Activated T-cell treated with anti-CD3 and anti-CD28 coated beads, Interleukin-2, amount 50 U/mL, for 24 hours (primary cell): Measurements from ENCODE around the gene CENPP.
"Not testable (repeated sequence)": the region's sequence is repeated elsewhere in the genome, so short reads cannot be mapped to it uniquely, and the experiment has no call there.

Experiments used
- DNase-seq: peaks from one replicate; pipeline ENCODE4 v3.0.0-alpha.2; 2020
- H3K27ac Mint-ChIP-seq: 2 replicates; pipeline ENCODE4 v1.8.0; 2020; ENCODE audit warnings: mild to moderate bottlenecking, mixed read lengths
- H3K27me3 Mint-ChIP-seq: 2 replicates; pipeline ENCODE4 v1.8.0; 2020; ENCODE audit warnings: mixed read lengths
- H3K36me3 Mint-ChIP-seq: 2 replicates; pipeline ENCODE4 v1.8.0; 2020; ENCODE audit warnings: low read depth, mixed read lengths
- H3K4me1 Mint-ChIP-seq: 2 replicates; pipeline ENCODE4 v1.8.0; 2020; ENCODE audit warnings: low read depth, mixed read lengths
- H3K4me3 Mint-ChIP-seq: 2 replicates; pipeline ENCODE4 v1.8.0; 2020; ENCODE audit warnings: mild to moderate bottlenecking, moderate library complexity, mixed read lengths
- H3K9me3 Mint-ChIP-seq: 2 replicates; pipeline ENCODE4 v1.8.0; 2020; ENCODE audit warnings: mixed read lengths

The CENPP gene

DNA sequence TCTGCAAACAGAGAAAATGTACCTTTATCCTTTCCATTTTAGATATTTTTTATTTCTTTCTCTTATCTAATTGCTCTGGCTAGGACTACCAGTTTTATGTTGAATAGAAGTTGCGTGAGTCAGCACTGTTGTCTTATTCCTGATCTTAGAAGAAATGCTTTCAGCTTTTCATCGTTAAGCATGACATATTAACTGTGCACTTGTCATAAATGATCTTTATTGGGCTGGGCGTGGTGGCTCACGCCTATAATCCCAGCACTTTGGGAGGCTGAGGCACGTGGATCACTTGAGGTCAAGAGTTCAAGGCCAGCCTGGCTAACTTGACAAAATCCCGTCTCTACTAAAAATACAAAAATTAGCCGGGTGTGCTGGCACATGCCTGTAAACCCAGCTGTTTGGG, 218.2 kb downstream of the CENPP start:
- peaks cover 8% of the 10 kb centered on the region for H3K36me3 Mint-ChIP-seq

DNA sequence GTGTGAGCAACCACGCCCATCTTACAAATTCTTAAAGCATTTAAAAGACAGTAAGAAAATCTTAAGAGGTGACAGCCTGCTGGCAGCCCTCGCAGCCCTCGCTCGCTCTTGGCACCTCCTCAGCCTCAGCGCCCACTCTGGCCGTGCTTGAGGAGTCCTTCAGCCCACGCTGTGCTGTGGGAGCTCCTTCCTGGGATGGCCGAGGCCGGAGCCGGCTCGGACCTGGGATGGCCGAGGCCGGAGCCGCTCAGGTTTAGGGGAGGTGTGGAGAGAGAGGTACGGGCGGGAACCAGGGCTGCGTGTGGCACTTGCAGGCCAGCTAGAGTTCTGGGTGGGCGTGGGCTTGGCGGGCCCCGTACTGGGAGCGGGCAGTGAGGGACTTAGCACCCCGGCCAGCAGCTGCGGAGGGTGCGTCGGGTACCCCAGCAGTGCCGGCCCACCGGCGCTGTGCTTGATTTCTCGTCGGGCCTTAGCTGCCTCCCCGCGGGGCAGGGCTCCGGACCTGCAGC, 219.3 kb downstream of the CENPP start:
- no peaks in the 10 kb centered on the region for H3K27me3 Mint-ChIP-seq
- H3K36me3 Mint-ChIP-seq, result peaks cover 8% of the 10 kb centered on the region
- H3K4me1 Mint-ChIP-seq, result no peaks in the 10 kb centered on the region
- no peak overlapping the region for H3K27ac Mint-ChIP-seq
- DNase-seq, result no peak
- H3K9me3 Mint-ChIP-seq, result no peaks in the 10 kb centered on the region
- H3K4me3 Mint-ChIP-seq, result no peak overlapping the region

More for the DNA sequence above, 218.2 kb downstream of the CENPP start:
- DNase-seq, result no peak
- Mint-ChIP-seq H3K27ac (no peak overlapping the region), H3K9me3 (no peaks in the 10 kb centered on the region), H3K27me3 (no peaks in the 10 kb centered on the region), H3K4me1 (no peaks in the 10 kb centered on the region), H3K4me3 (no peak overlapping the region)

DNA sequence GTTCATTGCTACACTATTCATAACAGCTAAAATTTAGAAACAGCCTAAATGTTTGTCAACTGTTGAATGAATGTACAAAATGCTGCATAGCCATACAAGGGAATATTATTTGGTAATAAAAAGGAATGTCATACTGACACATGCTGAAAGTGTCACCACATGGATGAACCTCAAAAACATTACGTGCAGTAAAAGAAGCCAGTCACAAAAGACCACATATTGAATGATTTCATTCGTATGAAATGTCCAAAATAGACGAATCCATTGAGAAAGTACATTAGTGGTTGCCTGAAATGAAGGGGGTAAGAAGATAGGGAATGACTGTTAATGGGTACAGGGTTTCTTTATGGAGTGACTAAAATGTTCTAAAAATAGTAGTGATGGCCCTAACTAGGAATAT, 221.6 kb downstream of the CENPP start:
- DNase-seq, result no peak
- H3K36me3 Mint-ChIP-seq, result peaks cover 8% of the 10 kb centered on the region
- H3K4me3 Mint-ChIP-seq, result no peak overlapping the region
- no peaks in the 10 kb centered on the region for H3K9me3 Mint-ChIP-seq
- H3K27me3 Mint-ChIP-seq, result no peaks in the 10 kb centered on the region
- H3K27ac Mint-ChIP-seq, result no peak overlapping the region
- H3K4me1 Mint-ChIP-seq, result no peaks in the 10 kb centered on the region

- H3K4me3 Mint-ChIP-seq, result no peak overlapping the region
- peaks cover 9% of the 10 kb centered on the region for H3K36me3 Mint-ChIP-seq
- peaks cover 4% of the 10 kb centered on the region for H3K4me1 Mint-ChIP-seq
- H3K9me3 Mint-ChIP-seq, result no peaks in the 10 kb centered on the region
- H3K27me3 Mint-ChIP-seq, result no peaks in the 10 kb centered on the region
- DNase-seq, result no peak
- H3K27ac Mint-ChIP-seq, result no peak overlapping the region
Observed at GRCh38 chr9:92550765-92551164, 225.0 kb downstream of the CENPP start.

DNA sequence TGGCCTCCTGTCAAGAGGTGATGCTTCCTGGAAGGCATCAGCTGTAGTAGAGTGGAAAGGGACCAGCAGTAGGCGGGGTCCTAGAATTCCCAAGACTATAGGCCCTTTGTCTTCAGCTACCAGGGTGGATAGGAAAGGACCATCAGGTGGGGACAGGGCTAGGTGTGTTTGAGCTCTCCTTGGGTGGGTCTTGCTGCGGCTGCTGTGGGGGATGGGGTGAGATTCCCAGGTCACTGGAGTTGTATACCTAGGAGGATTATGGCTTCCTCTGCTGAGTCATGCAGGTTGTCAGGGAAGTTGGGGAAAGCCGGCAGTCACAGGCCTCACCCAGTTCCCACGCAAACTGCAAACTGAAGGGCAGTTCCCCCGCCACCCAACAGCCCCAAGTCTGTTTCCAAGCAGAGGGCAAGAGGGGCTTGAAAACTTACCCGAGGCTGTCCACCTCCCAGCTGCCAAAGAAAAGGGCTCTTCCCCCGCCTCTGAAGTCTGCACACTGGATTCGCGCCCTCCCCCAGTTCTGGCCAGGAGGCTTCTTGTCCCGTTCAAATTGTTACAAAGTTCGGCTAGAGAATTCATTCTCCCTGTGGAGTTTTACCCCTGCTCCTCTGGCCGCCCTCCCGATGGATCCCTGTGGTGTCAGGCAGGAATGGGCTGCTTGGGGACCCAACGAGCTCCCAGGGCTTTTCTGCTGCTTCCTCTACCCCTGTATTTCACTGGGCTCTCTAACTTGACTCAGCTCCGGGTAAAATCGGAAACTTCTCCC, 233.0 kb downstream of the CENPP start:
- peaks cover 5% of the 10 kb centered on the region for H3K36me3 Mint-ChIP-seq
- no peak overlapping the region for H3K4me3 Mint-ChIP-seq
- no peaks in the 10 kb centered on the region for H3K27me3 Mint-ChIP-seq
- DNase-seq, result no peak
- H3K4me1 Mint-ChIP-seq, result peaks cover 6% of the 10 kb centered on the region
- H3K9me3 Mint-ChIP-seq, result no peaks in the 10 kb centered on the region
- H3K27ac Mint-ChIP-seq, result no peak overlapping the region

DNA sequence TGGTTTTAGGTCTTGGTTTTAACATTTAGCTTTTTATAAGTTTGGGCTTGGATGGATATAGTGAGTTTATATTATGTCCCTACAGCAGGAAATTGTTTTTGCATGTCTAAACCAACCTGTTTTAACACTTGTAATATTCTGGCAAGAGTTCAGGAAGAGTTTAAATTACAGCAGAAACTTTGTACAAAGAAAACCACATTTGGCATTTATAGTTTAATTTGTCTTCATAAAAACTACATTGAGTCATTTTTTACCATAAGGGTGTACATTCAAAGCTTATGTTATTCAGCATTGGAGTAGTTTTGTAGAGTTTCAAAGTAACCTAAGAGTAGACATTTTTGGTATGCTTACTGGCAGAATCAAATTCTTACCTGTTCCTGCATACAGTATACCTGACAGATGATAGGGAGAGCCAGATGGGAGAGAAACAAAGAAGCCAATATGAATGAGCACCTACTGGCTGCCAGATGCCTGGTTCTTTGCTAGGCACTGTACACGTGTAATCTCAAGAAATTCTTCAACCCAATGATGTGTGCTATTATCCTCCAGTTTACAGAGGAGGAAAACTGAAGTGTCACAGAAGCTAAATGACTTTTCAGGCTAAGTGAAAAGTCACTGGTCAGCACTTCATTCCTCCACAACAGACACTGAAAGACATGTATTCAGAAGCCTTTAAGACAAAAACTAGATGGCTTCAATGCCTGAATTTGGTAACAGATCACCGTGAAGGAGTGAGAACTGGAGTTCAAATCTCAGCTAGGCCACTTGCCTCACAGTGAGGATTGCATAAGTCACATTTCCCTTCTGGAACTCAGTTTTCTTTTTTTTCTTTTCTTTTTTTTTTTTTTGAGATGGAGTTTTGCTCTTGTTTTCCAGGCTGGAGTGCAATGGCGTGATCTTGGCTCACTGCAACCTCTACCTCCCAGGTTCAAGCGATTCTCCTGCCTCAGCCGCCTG, 235.9 kb downstream of the CENPP start:
- no peak for DNase-seq
- H3K27me3 Mint-ChIP-seq, result no peaks in the 10 kb centered on the region
- no peak overlapping the region for H3K27ac Mint-ChIP-seq
- H3K36me3 Mint-ChIP-seq, result peaks cover 3% of the 10 kb centered on the region
- no peaks in the 10 kb centered on the region for H3K4me1 Mint-ChIP-seq
- no peak overlapping the region for H3K4me3 Mint-ChIP-seq
- H3K9me3 Mint-ChIP-seq, result peaks cover 7% of the 10 kb centered on the region

DNA sequence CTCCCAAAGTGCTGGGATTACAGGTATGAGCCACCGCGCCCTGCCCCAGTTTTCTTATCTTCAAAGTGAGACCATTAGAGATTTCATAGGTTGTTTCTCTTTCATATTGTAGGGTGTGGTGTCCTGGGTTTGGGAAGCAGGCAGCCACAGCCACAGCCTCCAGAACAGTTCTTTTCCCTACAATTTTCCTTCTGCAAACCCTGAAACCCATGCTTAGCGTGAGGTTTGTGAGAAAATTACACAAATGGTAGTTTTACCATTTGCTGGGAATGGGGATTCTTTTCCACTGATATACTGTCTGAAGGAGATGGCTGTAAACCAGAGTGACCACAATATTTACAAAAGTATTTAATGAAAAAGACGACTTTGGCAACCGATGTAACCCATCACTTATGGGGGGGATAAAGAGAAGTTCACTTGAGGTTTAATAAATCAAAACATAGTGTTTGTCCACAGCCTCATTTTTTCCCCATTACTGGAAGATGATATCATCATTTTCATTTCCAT, 236.8 kb downstream of the CENPP start:
- no peaks in the 10 kb centered on the region for H3K27me3 Mint-ChIP-seq
- H3K9me3 Mint-ChIP-seq, result peaks cover 12% of the 10 kb centered on the region
- DNase-seq, result no peak
- H3K4me3 Mint-ChIP-seq, result no peak overlapping the region
- peaks cover 3% of the 10 kb centered on the region for H3K36me3 Mint-ChIP-seq
- no peak overlapping the region for H3K27ac Mint-ChIP-seq
- no peaks in the 10 kb centered on the region for H3K4me1 Mint-ChIP-seq

- no peaks in the 10 kb centered on the region for H3K27me3 Mint-ChIP-seq
- no peaks in the 10 kb centered on the region for H3K4me1 Mint-ChIP-seq
- no peak overlapping the region for H3K27ac Mint-ChIP-seq
- no peak overlapping the region for H3K4me3 Mint-ChIP-seq
- peaks cover 12% of the 10 kb centered on the region for H3K9me3 Mint-ChIP-seq
- H3K36me3 Mint-ChIP-seq, result peaks cover 3% of the 10 kb centered on the region
- no peak for DNase-seq
Observed at GRCh38 chr9:92563116-92564100, 237.7 kb downstream of the CENPP start.

DNA sequence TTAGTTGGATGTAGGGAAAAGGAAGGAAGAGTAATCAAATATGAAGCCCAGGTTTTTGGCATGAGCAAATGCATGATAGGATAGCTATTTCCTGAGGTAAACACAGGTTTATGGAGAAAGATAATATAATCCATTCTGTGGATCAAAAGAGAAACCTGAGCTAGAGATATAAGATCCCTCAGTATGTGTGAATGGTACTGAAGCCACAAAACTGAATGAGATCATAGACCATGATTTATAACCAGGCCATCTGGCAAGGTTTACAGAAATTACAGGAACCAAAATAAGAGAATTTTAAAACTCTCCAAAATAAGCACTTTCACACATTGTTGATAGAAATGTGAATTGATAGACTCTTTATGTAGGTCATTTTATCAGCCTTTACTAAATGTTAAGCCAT, 238.8 kb downstream of the CENPP start:
- Mint-ChIP-seq H3K9me3 (peaks cover 12% of the 10 kb centered on the region), H3K27me3 (no peaks in the 10 kb centered on the region), H3K4me1 (no peaks in the 10 kb centered on the region), H3K27ac (no peak overlapping the region), H3K4me3 (no peak overlapping the region), H3K36me3 (peaks cover 3% of the 10 kb centered on the region)
- DNase-seq, result no peak

- no peak for DNase-seq
- H3K27me3 Mint-ChIP-seq, result no peaks in the 10 kb centered on the region
- no peak overlapping the region for H3K4me3 Mint-ChIP-seq
- H3K36me3 Mint-ChIP-seq, result peaks cover 3% of the 10 kb centered on the region
- H3K27ac Mint-ChIP-seq, result no peak overlapping the region
- H3K4me1 Mint-ChIP-seq, result no peaks in the 10 kb centered on the region
- H3K9me3 Mint-ChIP-seq, result peaks cover 12% of the 10 kb centered on the region
Observed at GRCh38 chr9:92564982-92565381, 239.2 kb downstream of the CENPP start.

DNA sequence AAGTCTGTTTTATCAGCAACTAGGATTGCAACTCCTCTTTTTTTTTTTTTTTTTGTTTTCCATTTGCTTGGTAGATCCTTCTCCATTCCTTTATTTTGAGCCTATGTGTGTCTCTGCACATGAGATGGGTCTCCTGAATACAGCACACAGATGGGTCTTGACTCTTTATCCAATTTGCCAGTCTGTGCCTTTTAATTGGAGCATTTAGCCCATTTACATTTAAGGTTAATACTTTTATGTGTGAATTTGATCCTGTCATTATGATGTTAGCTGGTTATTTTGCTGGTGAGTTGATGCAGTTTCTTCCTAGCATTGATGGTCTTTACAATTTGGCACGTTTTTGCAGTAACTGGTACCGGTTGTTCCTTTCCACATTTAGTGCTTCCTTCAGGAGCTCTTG, 246.1 kb downstream of the CENPP start:
- not testable (repeated sequence) for H3K27ac Mint-ChIP-seq, H3K27me3 Mint-ChIP-seq, H3K36me3 Mint-ChIP-seq, H3K9me3 Mint-ChIP-seq, DNase-seq, H3K4me1 Mint-ChIP-seq, H3K4me3 Mint-ChIP-seq

- not testable (repeated sequence) for H3K27me3 Mint-ChIP-seq, H3K27ac Mint-ChIP-seq, DNase-seq, H3K9me3 Mint-ChIP-seq, H3K36me3 Mint-ChIP-seq, H3K4me3 Mint-ChIP-seq, H3K4me1 Mint-ChIP-seq
Observed at GRCh38 chr9:92573612-92574011, 247.9 kb downstream of the CENPP start.

DNA sequence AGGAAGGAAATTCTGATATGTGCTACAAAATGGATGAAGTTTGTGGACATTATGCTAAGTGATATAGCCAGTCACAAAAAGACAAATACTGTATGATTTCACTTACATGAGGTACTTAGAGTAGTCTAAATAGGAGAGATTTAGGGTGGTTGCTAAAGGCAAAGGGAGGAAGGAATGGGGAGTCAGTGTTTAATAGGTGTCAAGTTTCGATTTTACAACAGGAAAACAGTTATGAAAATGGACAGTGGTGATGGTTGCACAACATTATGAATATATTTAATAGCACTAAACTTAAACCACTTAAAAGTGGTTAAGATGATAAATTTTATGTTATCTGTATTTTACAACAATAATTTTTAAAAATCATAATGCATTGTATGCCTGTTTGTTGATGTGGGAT, 250.4 kb downstream of the CENPP start:
- Mint-ChIP-seq H3K4me3 (no peak overlapping the region), H3K27ac (no peak overlapping the region), H3K9me3 (peaks cover 3% of the 10 kb centered on the region), H3K4me1 (no peaks in the 10 kb centered on the region), H3K27me3 (no peaks in the 10 kb centered on the region), H3K36me3 (peaks cover 4% of the 10 kb centered on the region)
- DNase-seq, result no peak

- H3K36me3 Mint-ChIP-seq, result no peaks in the 10 kb centered on the region
Observed at GRCh38 chr9:92589923-92590322, 264.2 kb downstream of the CENPP start.

More at GRCh38 chr9:92589923-92590322, 264.2 kb downstream of the CENPP start:
- no peak overlapping the region for H3K27ac Mint-ChIP-seq
- DNase-seq, result no peak
- H3K4me3 Mint-ChIP-seq, result no peak overlapping the region
- peaks cover 4% of the 10 kb centered on the region for H3K9me3 Mint-ChIP-seq
- H3K27me3 Mint-ChIP-seq, result no peaks in the 10 kb centered on the region
- H3K4me1 Mint-ChIP-seq, result peaks cover 1% of the 10 kb centered on the region
